DOHH2 (cell line): ENCODE data around the gene GABRG3.

Experiments used
- EZH2phosphoT487 ChIP-seq: fragments of 200-600 bp; sonication (generic); IDR thresholded peaks from 2 replicates; pipeline ENCODE4 v1.6.1; 2017; ENCODE audit warnings: borderline replicate concordance, mild to moderate bottlenecking, antibody characterized with exemption, low read length, moderate library complexity, mixed read lengths
- TF ChIP-seq, protein P1 (sequence below): fragments of 200-600 bp; sonication (generic); IDR thresholded peaks from one replicate; pipeline ENCODE4 v1.5.1; 2014; ENCODE audit warnings: antibody characterized with exemption, mild to moderate bottlenecking, low read depth, low read length; ENCODE audit not compliant: poor library complexity, severe bottlenecking

GRCh38 chr15:27092390-27092789 lies 121.4 kb downstream of the GABRG3 start:
- TF ChIP-seq, protein P1, sequence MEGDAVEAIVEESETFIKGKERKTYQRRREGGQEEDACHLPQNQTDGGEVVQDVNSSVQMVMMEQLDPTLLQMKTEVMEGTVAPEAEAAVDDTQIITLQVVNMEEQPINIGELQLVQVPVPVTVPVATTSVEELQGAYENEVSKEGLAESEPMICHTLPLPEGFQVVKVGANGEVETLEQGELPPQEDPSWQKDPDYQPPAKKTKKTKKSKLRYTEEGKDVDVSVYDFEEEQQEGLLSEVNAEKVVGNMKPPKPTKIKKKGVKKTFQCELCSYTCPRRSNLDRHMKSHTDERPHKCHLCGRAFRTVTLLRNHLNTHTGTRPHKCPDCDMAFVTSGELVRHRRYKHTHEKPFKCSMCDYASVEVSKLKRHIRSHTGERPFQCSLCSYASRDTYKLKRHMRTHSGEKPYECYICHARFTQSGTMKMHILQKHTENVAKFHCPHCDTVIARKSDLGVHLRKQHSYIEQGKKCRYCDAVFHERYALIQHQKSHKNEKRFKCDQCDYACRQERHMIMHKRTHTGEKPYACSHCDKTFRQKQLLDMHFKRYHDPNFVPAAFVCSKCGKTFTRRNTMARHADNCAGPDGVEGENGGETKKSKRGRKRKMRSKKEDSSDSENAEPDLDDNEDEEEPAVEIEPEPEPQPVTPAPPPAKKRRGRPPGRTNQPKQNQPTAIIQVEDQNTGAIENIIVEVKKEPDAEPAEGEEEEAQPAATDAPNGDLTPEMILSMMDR: no peak
- no peak for TF ChIP-seq EZH2phosphoT487
